GM23338 (cell line): ENCODE results near the gene VSTM2B.

Experiments used
- CREB1 ChIP-seq: fragments of 250-450 bp; sonication (Bioruptor Pico); IDR thresholded peaks from 2 replicates; pipeline ENCODE4 v1.5.0; 2020; ENCODE audit warnings: low read depth, mild to moderate bottlenecking, moderate library complexity
- CTCF ChIP-seq, 2 experiments: fragments of 200-600 bp in 1 of 2; sonication (generic) in 1 of 2; conservative IDR thresholded peaks; 2 replicates each; pipeline versions ENCODE4 v1.5.1 to v1.6.1; 2016 to 2017; ENCODE audit warnings: antibody characterized with exemption in 2 of 2, low read depth in 2 of 2, mild to moderate bottlenecking in 2 of 2, moderate library complexity in 1 of 2
- ETS1 ChIP-seq: IDR thresholded peaks from 2 replicates; pipeline ENCODE4 v1.6.1; 2016; ENCODE audit warnings: antibody characterized with exemption
- EZH2 ChIP-seq: fragments of 200-600 bp; sonication (generic); IDR thresholded peaks from one replicate; pipeline ENCODE4 v1.8.0; 2017; ENCODE audit warnings: antibody characterized with exemption, mild to moderate bottlenecking, low read depth; ENCODE audit not compliant: unreplicated experiment
- EZH2phosphoT487 ChIP-seq: fragments of 200-600 bp; sonication (generic); IDR thresholded peaks from one replicate; pipeline ENCODE4 v1.8.1; 2018; ENCODE audit warnings: antibody characterized with exemption; ENCODE audit not compliant: unreplicated experiment
- JUNB ChIP-seq: IDR thresholded peaks from one replicate; pipeline ENCODE4 v1.6.1; 2016; ENCODE audit warnings: antibody characterized with exemption; ENCODE audit not compliant: unreplicated experiment
- NANOG ChIP-seq: IDR thresholded peaks from 2 replicates; pipeline ENCODE4 v1.6.1; 2016; ENCODE audit warnings: antibody characterized with exemption, borderline replicate concordance
- POLR2AphosphoS5 ChIP-seq: IDR thresholded peaks from 2 replicates; pipeline ENCODE4 v1.6.1; 2016; ENCODE audit warnings: antibody characterized with exemption, low read depth
- REST ChIP-seq: IDR thresholded peaks from one replicate; pipeline ENCODE4 v1.6.1; 2018; ENCODE audit warnings: antibody characterized with exemption; ENCODE audit not compliant: unreplicated experiment
- STAT1 ChIP-seq: IDR thresholded peaks from one replicate; pipeline ENCODE4 v1.6.1; 2016; ENCODE audit warnings: antibody characterized with exemption; ENCODE audit not compliant: unreplicated experiment
- ZNF114 ChIP-seq: fragments of 250-450 bp; sonication (Bioruptor Pico); IDR thresholded peaks from 2 replicates; pipeline ENCODE4 v1.5.0; 2020; ENCODE audit warnings: mild to moderate bottlenecking, moderate library complexity
- ZNF331 ChIP-seq: fragments of 250-450 bp; sonication (Bioruptor Pico); IDR thresholded peaks from 2 replicates; pipeline ENCODE4 v1.5.0; 2020; ENCODE audit warnings: low read depth, mild to moderate bottlenecking, moderate library complexity
- ZNF462 ChIP-seq: fragments of 250-450 bp; sonication (Bioruptor Pico); IDR thresholded peaks from 2 replicates; pipeline ENCODE4 v1.5.0; 2020; ENCODE audit warnings: mild to moderate bottlenecking, moderate library complexity

- TF ChIP-seq EZH2phosphoT487: no peak
- no peak for TF ChIP-seq CTCF (conservative IDR thresholded peaks at IDR 0.05; ENCODE audit: low read depth in 2 of 2)
- no peak for TF ChIP-seq EZH2
- TF ChIP-seq STAT1: no peak
- TF ChIP-seq ZNF462: no peak
- no peak for TF ChIP-seq POLR2AphosphoS5
- no peak for TF ChIP-seq ZNF331 (CRISPR knock-in tag)
- TF ChIP-seq CREB1 (CRISPR knock-in tag): no peak
- no peak for TF ChIP-seq REST
- TF ChIP-seq JUNB: no peak
- TF ChIP-seq ETS1: no peak
- no peak for TF ChIP-seq ZNF114 (CRISPR knock-in tag)
- no peak for TF ChIP-seq NANOG
Observed at GRCh38 chr19:29576046-29576606, 50.3 kb downstream of the VSTM2B start.
